ENCODE results near the gene SUV39H2. TPM values are rescaled to one million over a fixed set of nuclear protein-coding genes. Genes with fewer than 3 reads are reported as not detected.

SUV39H2 gene
- total RNA-seq, 3 donors from 2014 or later = 5.4 to 9.3 (median 7.3) TPM

DNA sequence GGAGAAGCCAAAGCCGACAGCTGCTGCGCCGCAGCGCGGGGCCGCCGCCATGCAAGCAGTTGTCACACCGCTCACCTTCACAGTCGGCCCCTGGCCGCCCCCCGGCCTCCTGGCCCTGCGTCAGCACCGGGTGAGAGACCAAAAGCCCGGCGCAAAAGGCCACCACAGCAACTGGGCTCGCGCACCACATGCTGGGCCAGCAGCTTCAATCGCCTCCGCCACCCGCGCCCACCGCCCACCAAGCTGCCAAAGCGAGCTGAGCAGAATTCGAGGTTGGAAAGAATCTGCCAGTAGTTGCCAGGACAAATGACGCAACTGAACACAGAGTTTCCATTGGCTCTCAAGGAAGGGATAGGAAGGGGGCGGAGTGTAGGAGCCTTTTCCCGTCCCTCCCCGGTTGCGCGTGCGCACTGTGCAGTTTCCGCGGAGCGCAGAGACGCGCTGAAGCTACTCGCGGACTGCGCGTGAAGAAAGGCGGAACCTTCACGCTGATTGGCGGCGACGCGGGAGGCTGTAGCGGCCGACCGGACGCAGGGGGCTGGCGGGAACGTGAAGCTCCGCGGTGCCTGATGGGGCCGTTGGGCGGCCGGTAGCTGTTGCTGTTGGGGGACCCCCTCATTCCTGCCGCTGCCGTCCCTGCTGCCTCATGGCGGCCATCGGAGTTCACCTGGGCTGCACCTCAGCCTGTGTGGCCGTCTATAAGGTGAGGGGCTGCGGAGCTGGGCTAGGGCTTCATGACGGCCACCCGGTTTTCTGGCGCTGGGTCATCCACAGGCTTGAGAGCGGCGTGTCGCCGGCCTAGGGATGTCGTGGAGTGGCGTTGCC, 40.7 kb upstream of the SUV39H2 start, which contains the start of the genes CDNF, HSPA14 and MSANTD7:
CDNF (minus strand) TSS at position 281 of the 825 bp plus-strand sequence; CDS start at position 190, 91 bp downstream.
HSPA14 (plus strand) TSS at position 550 of the 825 bp plus-strand sequence; CDS start at position 647, 97 bp downstream.
MSANTD7 (plus strand) TSS at position 550 of the 825 bp plus-strand sequence. CDS start 3,979 bp downstream, outside the sequence.
- ATAC-seq (peak; percentile 96), DNase-seq (peak; percentile 99 to 100 (median 99))
- Histone ChIP-seq H3K4me3 (peak within 1 kb of the TSS; percentile 91), H3K9me3 (no peaks in the 10 kb centered on the region), H3K36me3 (ENCODE audit: low read depth) (peaks cover 6% of the 10 kb centered on the region), H3K4me1 (ENCODE audit: low read depth) (peaks cover 9% of the 10 kb centered on the region)
- intact Hi-C loops (cut with DNase I, micrococcal nuclease) = no loop called here
- TF ChIP-seq CTCF (IDR thresholded peaks at IDR 0.05) = no peak

GRCh38 chr10:14838582-14839304, 39.9 kb upstream of the SUV39H2 start:
- DNase-seq (peak; percentile 44 to 76 (median 72)), ATAC-seq (peak; percentile 27)
- Histone ChIP-seq H3K4me3 (peak overlapping the region; percentile 91), H3K4me1 (ENCODE audit: low read depth) (peaks cover 9% of the 10 kb centered on the region), H3K36me3 (ENCODE audit: low read depth) (peaks cover 6% of the 10 kb centered on the region), H3K9me3 (no peaks in the 10 kb centered on the region)
- no peak for TF ChIP-seq CTCF (IDR thresholded peaks at IDR 0.05)
- intact Hi-C loops (cut with DNase I, micrococcal nuclease) = no loop called here

- ATAC-seq (peak; percentile 3), DNase-seq (peak; percentile 30 to 65 (median 54))
- Histone ChIP-seq H3K36me3 (ENCODE audit: low read depth) (peaks cover 6% of the 10 kb centered on the region), H3K4me1 (ENCODE audit: low read depth) (peaks cover 9% of the 10 kb centered on the region), H3K9me3 (no peaks in the 10 kb centered on the region), H3K4me3 (peak overlapping the region; percentile 91)
- intact Hi-C loops (cut with DNase I, micrococcal nuclease) = no loop called here
- TF ChIP-seq CTCF (IDR thresholded peaks at IDR 0.05) = no peak
Measured at GRCh38 chr10:14839305-14839695, 39.4 kb upstream of the SUV39H2 start.

GRCh38 chr10:14840178-14840577, 38.5 kb upstream of the SUV39H2 start:
- peaks cover 6% of the 10 kb centered on the region for H3K36me3 ChIP-seq (ENCODE audit: low read depth)
- TF ChIP-seq CTCF (IDR thresholded peaks at IDR 0.05) = no peak
- intact Hi-C loops (cut with DNase I, micrococcal nuclease) = no loop called here
- ATAC-seq (no peak), DNase-seq (no peak)
- no peaks in the 10 kb centered on the region for H3K9me3 ChIP-seq
- H3K4me3 ChIP-seq = no peak overlapping the region
- peaks cover 9% of the 10 kb centered on the region for H3K4me1 ChIP-seq (ENCODE audit: low read depth)

DNA sequence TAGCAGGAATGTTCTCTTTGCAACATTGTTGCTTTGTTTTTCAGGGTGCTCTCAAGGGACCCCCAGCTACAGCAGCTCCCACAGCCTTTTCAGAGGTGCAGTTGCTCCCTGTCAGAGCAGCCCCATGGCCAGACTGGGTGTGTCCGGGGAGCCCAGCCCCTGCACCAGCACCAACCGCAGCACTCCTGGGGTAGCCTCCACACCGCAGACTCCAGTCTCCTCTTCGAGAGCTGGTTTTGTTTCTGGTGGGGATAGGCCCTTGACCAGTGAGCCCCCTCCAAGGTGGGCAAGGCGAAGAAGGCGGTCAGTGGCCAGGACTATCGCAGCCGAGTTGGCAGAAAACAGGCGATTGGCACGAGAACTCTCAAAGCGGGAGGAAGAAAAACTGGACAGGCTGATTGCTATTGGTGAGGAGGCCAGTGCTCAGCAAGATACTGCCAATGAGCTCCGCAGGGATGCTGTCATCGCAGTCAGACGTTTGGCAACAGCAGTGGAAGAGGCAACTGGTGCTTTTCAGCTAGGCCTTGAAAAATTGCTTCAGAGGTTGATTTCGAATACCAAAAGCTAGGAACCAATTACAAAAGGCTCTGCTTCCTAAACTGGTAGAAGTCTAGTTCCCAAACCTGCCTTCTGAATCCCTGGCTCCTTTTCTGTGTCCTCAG, 35.2 kb upstream of the SUV39H2 start:
- Histone ChIP-seq H3K9me3 (no peaks in the 10 kb centered on the region), H3K4me3 (no peak overlapping the region), H3K36me3 (ENCODE audit: low read depth) (peaks cover 6% of the 10 kb centered on the region), H3K4me1 (ENCODE audit: low read depth) (peaks cover 9% of the 10 kb centered on the region)
- no peak for ATAC-seq
- no peak for TF ChIP-seq CTCF (IDR thresholded peaks at IDR 0.05)
- intact Hi-C loops (cut with DNase I, micrococcal nuclease) = no loop called here
- no peak for DNase-seq

Measured in mucosa of descending colon (tissue), 3 donors.